Measurements from ENCODE around the gene NFKB1.

Gene NFKB1

DNA sequence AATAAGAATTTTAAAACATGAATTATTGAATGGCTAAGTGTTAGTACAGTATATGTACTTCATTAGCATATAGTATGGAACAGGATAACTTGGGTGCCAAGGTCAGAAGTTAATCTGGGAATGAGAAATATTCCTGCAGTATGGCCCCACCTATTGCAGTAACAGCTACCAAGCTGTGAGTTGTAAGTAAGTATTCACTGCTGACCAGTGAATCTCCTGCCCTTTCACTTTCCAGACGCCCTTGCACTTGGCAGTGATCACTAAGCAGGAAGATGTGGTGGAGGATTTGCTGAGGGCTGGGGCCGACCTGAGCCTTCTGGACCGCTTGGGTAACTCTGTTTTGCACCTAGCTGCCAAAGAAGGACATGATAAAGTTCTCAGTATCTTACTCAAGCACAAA lies 105.1 kb downstream of the NFKB1 start:
- Histone ChIP-seq H3K79me2 (no peaks in the 10 kb centered on the region), H2AFZ (no peak overlapping the region), H3K36me3 (ENCODE audit: control insufficient read depth, insufficient read depth, low read length) (no peaks in the 10 kb centered on the region), H3K4me2 (ENCODE audit: low read length) (no peak overlapping the region), H3K9me3 (ENCODE audit: control insufficient read depth, low read length) (no peaks in the 10 kb centered on the region), H3K4me1 (no peaks in the 10 kb centered on the region), H3K9ac (no peak overlapping the region), H3K4me3 (ENCODE audit: low read depth, low read length) (no peak overlapping the region), H3K27me3 (ENCODE audit: control insufficient read depth, insufficient read depth, low read length) (no peaks in the 10 kb centered on the region), H3K27ac (no peak overlapping the region)
- TF ChIP-seq, protein P1, sequence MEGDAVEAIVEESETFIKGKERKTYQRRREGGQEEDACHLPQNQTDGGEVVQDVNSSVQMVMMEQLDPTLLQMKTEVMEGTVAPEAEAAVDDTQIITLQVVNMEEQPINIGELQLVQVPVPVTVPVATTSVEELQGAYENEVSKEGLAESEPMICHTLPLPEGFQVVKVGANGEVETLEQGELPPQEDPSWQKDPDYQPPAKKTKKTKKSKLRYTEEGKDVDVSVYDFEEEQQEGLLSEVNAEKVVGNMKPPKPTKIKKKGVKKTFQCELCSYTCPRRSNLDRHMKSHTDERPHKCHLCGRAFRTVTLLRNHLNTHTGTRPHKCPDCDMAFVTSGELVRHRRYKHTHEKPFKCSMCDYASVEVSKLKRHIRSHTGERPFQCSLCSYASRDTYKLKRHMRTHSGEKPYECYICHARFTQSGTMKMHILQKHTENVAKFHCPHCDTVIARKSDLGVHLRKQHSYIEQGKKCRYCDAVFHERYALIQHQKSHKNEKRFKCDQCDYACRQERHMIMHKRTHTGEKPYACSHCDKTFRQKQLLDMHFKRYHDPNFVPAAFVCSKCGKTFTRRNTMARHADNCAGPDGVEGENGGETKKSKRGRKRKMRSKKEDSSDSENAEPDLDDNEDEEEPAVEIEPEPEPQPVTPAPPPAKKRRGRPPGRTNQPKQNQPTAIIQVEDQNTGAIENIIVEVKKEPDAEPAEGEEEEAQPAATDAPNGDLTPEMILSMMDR (IDR thresholded peaks at IDR 0.05): no peak

DNA sequence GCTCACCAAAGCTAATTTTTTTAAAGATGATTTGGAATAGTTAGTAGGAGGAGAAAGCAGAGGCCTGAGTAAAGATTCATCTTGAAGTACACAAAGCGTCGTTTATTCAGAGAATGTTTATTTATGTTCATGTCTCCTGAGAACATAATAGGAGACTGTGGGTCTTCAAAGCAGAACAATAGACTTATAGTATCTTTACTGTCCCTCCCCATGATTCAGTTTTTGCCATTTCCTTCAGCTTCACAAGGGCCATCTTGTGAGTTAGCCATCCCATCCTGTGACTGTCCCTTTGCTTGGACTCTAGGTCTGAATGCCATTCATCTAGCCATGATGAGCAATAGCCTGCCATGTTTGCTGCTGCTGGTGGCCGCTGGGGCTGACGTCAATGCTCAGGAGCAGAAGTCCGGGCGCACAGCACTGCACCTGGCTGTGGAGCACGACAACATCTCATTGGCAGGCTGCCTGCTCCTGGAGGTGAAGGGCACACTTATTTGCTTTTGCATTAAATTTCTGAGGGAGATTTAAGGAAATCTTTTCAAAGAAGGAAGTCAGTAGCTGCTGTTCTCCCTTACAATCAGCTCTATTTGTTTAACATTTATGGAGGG lies 105.8 kb downstream of the NFKB1 start:
- Histone ChIP-seq H3K79me2 (no peaks in the 10 kb centered on the region), H2AFZ (no peak overlapping the region), H3K9me3 (ENCODE audit: control insufficient read depth, low read length) (no peaks in the 10 kb centered on the region), H3K36me3 (ENCODE audit: control insufficient read depth, insufficient read depth, low read length) (no peaks in the 10 kb centered on the region), H3K9ac (no peak overlapping the region), H3K27me3 (ENCODE audit: control insufficient read depth, insufficient read depth, low read length) (no peaks in the 10 kb centered on the region), H3K4me1 (no peaks in the 10 kb centered on the region), H3K4me2 (ENCODE audit: low read length) (no peak overlapping the region), H3K4me3 (ENCODE audit: low read depth, low read length) (no peak overlapping the region), H3K27ac (no peak overlapping the region)
- TF ChIP-seq, protein P1 (IDR thresholded peaks at IDR 0.05): no peak

DNA sequence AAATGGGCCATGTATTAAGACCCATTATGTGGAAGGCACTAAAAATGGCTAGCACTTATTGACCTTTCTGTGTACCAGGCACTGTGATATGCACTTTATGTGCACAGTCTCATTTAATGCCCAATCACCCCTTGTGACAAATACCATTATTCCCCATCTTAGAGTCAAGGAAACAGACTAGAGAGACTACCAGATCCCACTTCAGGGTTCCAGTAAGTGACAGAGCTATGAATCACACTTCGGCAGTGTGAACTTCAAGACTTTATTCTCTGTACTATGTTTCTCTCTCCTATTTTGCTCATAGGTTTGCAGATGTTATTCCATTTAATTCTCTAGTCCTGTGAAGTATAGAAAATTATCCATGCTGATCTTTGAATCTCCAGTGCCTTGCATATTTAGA lies 107.0 kb downstream of the NFKB1 start:
- Histone ChIP-seq H3K4me2 (ENCODE audit: low read length) (no peak overlapping the region), H2AFZ (no peak overlapping the region), H3K79me2 (no peaks in the 10 kb centered on the region), H3K9ac (no peak overlapping the region), H3K4me3 (ENCODE audit: low read depth, low read length) (no peak overlapping the region), H3K9me3 (ENCODE audit: control insufficient read depth, low read length) (no peaks in the 10 kb centered on the region), H3K27me3 (ENCODE audit: control insufficient read depth, insufficient read depth, low read length) (no peaks in the 10 kb centered on the region), H3K4me1 (no peaks in the 10 kb centered on the region), H3K36me3 (ENCODE audit: control insufficient read depth, insufficient read depth, low read length) (no peaks in the 10 kb centered on the region), H3K27ac (no peak overlapping the region)
- TF ChIP-seq, protein P1 (IDR thresholded peaks at IDR 0.05): no peak

DNA sequence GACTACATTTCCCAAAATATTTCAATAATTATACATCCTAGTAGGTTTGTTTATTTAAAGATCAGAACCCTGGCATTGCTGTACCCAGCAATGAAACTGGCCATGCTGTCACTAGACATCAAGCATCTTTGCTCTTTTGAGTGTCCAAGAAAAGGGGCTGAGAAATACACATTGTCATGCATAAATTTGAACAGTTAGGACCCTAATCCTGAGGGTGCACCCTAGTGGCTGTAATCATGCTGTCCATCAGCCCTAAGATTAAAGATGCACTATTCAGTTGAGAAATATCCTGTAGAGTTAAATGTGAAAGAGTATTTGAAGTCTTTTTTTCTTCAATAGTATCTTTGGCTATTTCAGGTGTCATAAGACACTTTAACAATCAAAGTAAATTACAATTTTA lies 108.8 kb downstream of the NFKB1 start:
- H3K27me3 ChIP-seq (ENCODE audit: control insufficient read depth, insufficient read depth, low read length): no peaks in the 10 kb centered on the region
- H3K36me3 ChIP-seq (ENCODE audit: control insufficient read depth, insufficient read depth, low read length): no peaks in the 10 kb centered on the region
- H3K4me3 ChIP-seq (ENCODE audit: low read depth, low read length): no peak overlapping the region
- no peak overlapping the region for H2AFZ ChIP-seq
- H3K4me2 ChIP-seq (ENCODE audit: low read length): no peak overlapping the region
- H3K9me3 ChIP-seq (ENCODE audit: control insufficient read depth, low read length): no peaks in the 10 kb centered on the region
- no peaks in the 10 kb centered on the region for H3K79me2 ChIP-seq
- H3K4me1 ChIP-seq: no peaks in the 10 kb centered on the region
- H3K9ac ChIP-seq: no peak overlapping the region
- H3K27ac ChIP-seq: no peak overlapping the region
- TF ChIP-seq, protein P1 (IDR thresholded peaks at IDR 0.05): no peak

DNA sequence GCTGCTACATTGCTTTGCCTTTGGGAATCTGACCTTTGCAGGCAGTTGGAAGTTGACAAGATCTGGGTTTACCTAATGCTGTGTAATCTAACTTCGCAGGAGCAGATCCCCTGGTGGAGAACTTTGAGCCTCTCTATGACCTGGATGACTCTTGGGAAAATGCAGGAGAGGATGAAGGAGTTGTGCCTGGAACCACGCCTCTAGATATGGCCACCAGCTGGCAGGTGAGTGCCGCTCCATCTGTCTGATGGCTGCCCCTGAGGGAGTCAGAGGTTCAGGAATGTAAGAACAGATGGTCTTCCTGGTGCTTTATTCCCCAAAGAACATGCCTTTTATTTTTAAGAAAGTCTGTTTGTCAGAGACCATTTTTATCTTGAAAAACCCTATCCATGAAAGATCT lies 109.3 kb downstream of the NFKB1 start:
- H3K27ac ChIP-seq: no peak overlapping the region
- no peak overlapping the region for H3K9ac ChIP-seq
- H3K27me3 ChIP-seq (ENCODE audit: control insufficient read depth, insufficient read depth, low read length): no peaks in the 10 kb centered on the region
- TF ChIP-seq, protein P1 (IDR thresholded peaks at IDR 0.05): no peak
- no peaks in the 10 kb centered on the region for H3K79me2 ChIP-seq
- no peaks in the 10 kb centered on the region for H3K9me3 ChIP-seq (ENCODE audit: control insufficient read depth, low read length)
- H2AFZ ChIP-seq: no peak overlapping the region
- H3K4me2 ChIP-seq (ENCODE audit: low read length): no peak overlapping the region
- no peaks in the 10 kb centered on the region for H3K4me1 ChIP-seq
- H3K36me3 ChIP-seq (ENCODE audit: control insufficient read depth, insufficient read depth, low read length): no peaks in the 10 kb centered on the region
- H3K4me3 ChIP-seq (ENCODE audit: low read depth, low read length): no peak overlapping the region
